HEK293 (cell line): ENCODE results near the gene PVALEF.

Source experiments
- ELK4 ChIP-seq: IDR thresholded peaks from 2 replicates; pipeline ENCODE4 v1.6.1; 2011; ENCODE audit warnings: mild to moderate bottlenecking, low read depth, low read length, borderline replicate concordance
- GLIS1 ChIP-seq: fragments of 450-650 bp; formaldehyde crosslinking; IDR thresholded peaks from 2 replicates; pipeline ENCODE4 v1.5.1; 2016; ENCODE audit warnings: missing biosample characterization, missing genetic modification characterization
- IKZF3 ChIP-seq: fragments of 450-650 bp; IDR thresholded peaks from 2 replicates; pipeline ENCODE4 v1.5.0; 2018; ENCODE audit warnings: missing biosample characterization, mild to moderate bottlenecking, missing genetic modification characterization, moderate library complexity
- KLF16 ChIP-seq: fragments of 450-650 bp; formaldehyde crosslinking; IDR thresholded peaks from 2 replicates; pipeline ENCODE4 v1.5.1; 2017; ENCODE audit warnings: missing biosample characterization, missing genetic modification characterization
- KLF7 ChIP-seq: fragments of 450-650 bp; formaldehyde crosslinking; IDR thresholded peaks from 2 replicates; pipeline ENCODE4 v1.5.1; 2016; ENCODE audit warnings: missing biosample characterization, missing genetic modification characterization, borderline replicate concordance
- KLF9 ChIP-seq: fragments of 450-650 bp; formaldehyde crosslinking; IDR thresholded peaks from 2 replicates; pipeline ENCODE4 v1.5.1; 2016; ENCODE audit warnings: missing biosample characterization, missing genetic modification characterization, low read depth
- PBX3 ChIP-seq: sonication (generic); formaldehyde crosslinking; IDR thresholded peaks from 2 replicates; pipeline ENCODE4 v1.8.1; 2022; ENCODE audit warnings: mild to moderate bottlenecking, moderate library complexity, missing genetic modification reagents
- SETDB1 ChIP-seq: IDR thresholded peaks from one replicate; pipeline ENCODE4 v1.6.1; 2017; ENCODE audit warnings: mild to moderate bottlenecking, low read length, moderate library complexity, mixed read lengths; ENCODE audit not compliant: insufficient read length
- ZBTB48 ChIP-seq: fragments of 450-650 bp; formaldehyde crosslinking; IDR thresholded peaks from 2 replicates; pipeline ENCODE4 v1.5.1; 2016; ENCODE audit warnings: missing biosample characterization, missing genetic modification characterization
- ZBTB6 ChIP-seq: fragments of 450-650 bp; formaldehyde crosslinking; IDR thresholded peaks from 2 replicates; pipeline ENCODE4 v1.5.1; 2017; ENCODE audit warnings: missing biosample characterization, missing genetic modification characterization
- ZNF121 ChIP-seq: fragments of 450-650 bp; formaldehyde crosslinking; IDR thresholded peaks from 2 replicates; pipeline ENCODE4 v1.5.1; 2016; ENCODE audit warnings: missing biosample characterization, missing genetic modification characterization
- ZNF138 ChIP-seq: fragments of 450-650 bp; formaldehyde crosslinking; IDR thresholded peaks from 2 replicates; pipeline ENCODE4 v1.5.1; 2016; ENCODE audit warnings: missing biosample characterization, missing genetic modification characterization, borderline replicate concordance
- ZNF157 ChIP-seq: fragments of 450-650 bp; formaldehyde crosslinking; IDR thresholded peaks from 2 replicates; pipeline ENCODE4 v1.5.1; 2016; ENCODE audit warnings: missing biosample characterization, missing genetic modification characterization
- ZNF366 ChIP-seq: fragments of 450-650 bp; formaldehyde crosslinking; conservative IDR thresholded peaks from 2 replicates; pipeline ENCODE4 v1.5.1; 2016; ENCODE audit warnings: missing biosample characterization, missing genetic modification characterization
- ZNF398 ChIP-seq: fragments of 450-650 bp; formaldehyde crosslinking; IDR thresholded peaks from 2 replicates; pipeline ENCODE4 v1.5.1; 2017; ENCODE audit warnings: missing biosample characterization, missing genetic modification characterization
- ZNF404 ChIP-seq: fragments of 450-650 bp; formaldehyde crosslinking; IDR thresholded peaks from 2 replicates; pipeline ENCODE4 v1.5.1; 2017; ENCODE audit warnings: missing biosample characterization, missing genetic modification characterization
- ZNF416 ChIP-seq: fragments of 450-650 bp; formaldehyde crosslinking; IDR thresholded peaks from 2 replicates; pipeline ENCODE4 v1.5.1; 2016; ENCODE audit warnings: missing biosample characterization, missing genetic modification characterization
- ZNF423 ChIP-seq: fragments of 450-650 bp; formaldehyde crosslinking; IDR thresholded peaks from 2 replicates; pipeline ENCODE4 v1.5.1; 2016; ENCODE audit warnings: missing biosample characterization, missing genetic modification characterization
- ZNF426 ChIP-seq: fragments of 450-650 bp; formaldehyde crosslinking; IDR thresholded peaks from 2 replicates; pipeline ENCODE4 v1.5.1; 2017; ENCODE audit warnings: missing biosample characterization, missing genetic modification characterization, mild to moderate bottlenecking, inconsistent platforms, moderate library complexity
- ZNF518A ChIP-seq: fragments of 450-650 bp; formaldehyde crosslinking; conservative IDR thresholded peaks from 2 replicates; pipeline ENCODE4 v1.5.1; 2016; ENCODE audit warnings: low read depth, missing biosample characterization, missing genetic modification characterization
- ZNF600 ChIP-seq: fragments of 450-650 bp; formaldehyde crosslinking; IDR thresholded peaks from 2 replicates; pipeline ENCODE4 v1.5.1; 2016; ENCODE audit warnings: missing biosample characterization, missing genetic modification characterization
- ZNF645 ChIP-seq: fragments of 450-650 bp; formaldehyde crosslinking; IDR thresholded peaks from 2 replicates; pipeline ENCODE4; 2016; ENCODE audit warnings: missing biosample characterization, missing genetic modification characterization
- ZNF664 ChIP-seq: fragments of 450-650 bp; formaldehyde crosslinking; IDR thresholded peaks from 2 replicates; pipeline ENCODE4 v1.5.1; 2016; ENCODE audit warnings: missing biosample characterization, missing genetic modification characterization
- ZNF670 ChIP-seq: fragments of 450-650 bp; formaldehyde crosslinking; IDR thresholded peaks from 2 replicates; pipeline ENCODE4 v1.5.1; 2016; ENCODE audit warnings: missing biosample characterization, missing genetic modification characterization, low read depth
- ZNF692 ChIP-seq: fragments of 450-650 bp; formaldehyde crosslinking; IDR thresholded peaks from 2 replicates; pipeline ENCODE4 v1.5.1; 2016; ENCODE audit warnings: missing biosample characterization, missing genetic modification characterization

PVALEF gene

GRCh38 chr17:81222906-81223761 is 57.8 kb downstream of the PVALEF start, which contains the start of gene CEP131 (continued):
- peak; percentile 82 for TF ChIP-seq ZBTB48 (tag by site-specific recombination)
- no peak for TF ChIP-seq ZNF600 (tag by site-specific recombination)
- no peak for TF ChIP-seq ZBTB6 (tag by site-specific recombination)
- TF ChIP-seq ZNF416 = no peak
- TF ChIP-seq ZNF423 (tag by site-specific recombination) = peak; percentile 71; the same call in 1 of the 2 replicates
- TF ChIP-seq ZNF138 = no peak
- TF ChIP-seq KLF7 (tag by site-specific recombination) = no peak
- no peak for TF ChIP-seq ZNF121 (tag by site-specific recombination)
- TF ChIP-seq SETDB1 = no peak
- TF ChIP-seq ZNF670 = no peak
- no peak for TF ChIP-seq ZNF426 (tag by site-specific recombination)
- 0 out of 2 replicates have a peak, but pooled peaks have one; percentile 29 for TF ChIP-seq IKZF3
- no peak for TF ChIP-seq ZNF157
- no peak for TF ChIP-seq ZNF518A (tag by site-specific recombination)
- peak; percentile 91 for TF ChIP-seq GLIS1 (tag by site-specific recombination)
- TF ChIP-seq ZNF692 (tag by site-specific recombination) = peak; percentile 44; the same call in 1 of the 2 replicates
- 0 out of 2 replicates have a peak, but pooled peaks have one; percentile 24 for TF ChIP-seq ZNF366
- peak; percentile 31; the same call in 1 of the 2 replicates for TF ChIP-seq ZNF645
- no peak for TF ChIP-seq ZNF404 (tag by site-specific recombination)
- TF ChIP-seq ZNF398 = no peak
- peak; percentile 99 for TF ChIP-seq PBX3 (CRISPR knock-in tag)
- TF ChIP-seq ZNF664 (tag by site-specific recombination) = no peak
- peak; percentile 98 for TF ChIP-seq KLF9 (tag by site-specific recombination)
- no peak for TF ChIP-seq ELK4
- TF ChIP-seq KLF16 (tag by site-specific recombination) = peak; percentile 60; the same call in 1 of the 2 replicates
